Measurements from ENCODE around the gene LTF. TPM values are rescaled to one million over a fixed set of nuclear protein-coding genes. Genes with fewer than 3 reads are reported as not detected.

The LTF gene
- total RNA-seq (3.3 TPM), polyA plus RNA-seq (0.66 TPM)

GRCh38 chr3:46464326-46465195, at the start of gene LTF:
Gene LTF (minus strand): TSS chr3:46464905. CDS start chr3:46464867, 38 bp downstream.
- H3K27ac ChIP-seq (ENCODE audit: low read depth) = no peak within 1 kb of the TSS
- H3K4me1 ChIP-seq (ENCODE audit: insufficient read depth) = no peaks in the 10 kb centered on the region
- no peaks in the 10 kb centered on the region for H3K36me3 ChIP-seq (ENCODE audit: insufficient read depth)
- no peak within 1 kb of the TSS for H3K4me3 ChIP-seq (ENCODE audit: low read depth, low read length)
- 16% methylated on average over 44 of the region's 44 CpGs for whole genome bisulfite sequencing
- DNase-seq (ENCODE audit: extremely low spot score) = no peak

- Histone ChIP-seq H3K4me3 (ENCODE audit: low read depth, low read length) (no peak overlapping the region), H3K27ac (ENCODE audit: low read depth) (no peak overlapping the region), H3K4me1 (ENCODE audit: insufficient read depth) (no peaks in the 10 kb centered on the region), H3K36me3 (ENCODE audit: insufficient read depth) (no peaks in the 10 kb centered on the region)
- DNase-seq (ENCODE audit: extremely low spot score) = no peak
- WGBS = 76% methylated on average over 2 of the region's 2 CpGs
These were observed 47.6 kb upstream of the LTF start for GRCh38 chr3:46512191-46512749.

GRCh38 chr3:46509661-46510187, 45.0 kb upstream of the LTF start:
- WGBS = 62% methylated on average over 4 of the region's 4 CpGs
- no peak for DNase-seq (ENCODE audit: extremely low spot score)
- H3K4me1 ChIP-seq (ENCODE audit: insufficient read depth) = no peaks in the 10 kb centered on the region
- H3K4me3 ChIP-seq (ENCODE audit: low read depth, low read length) = no peak overlapping the region
- H3K36me3 ChIP-seq (ENCODE audit: insufficient read depth) = no peaks in the 10 kb centered on the region
- H3K27ac ChIP-seq (ENCODE audit: low read depth) = no peak overlapping the region

GRCh38 chr3:46508850-46509591, 44.3 kb upstream of the LTF start:
- 72% methylated on average over 4 of the region's 4 CpGs for WGBS
- Histone ChIP-seq H3K27ac (ENCODE audit: low read depth) (no peak overlapping the region), H3K4me1 (ENCODE audit: insufficient read depth) (no peaks in the 10 kb centered on the region), H3K4me3 (ENCODE audit: low read depth, low read length) (no peak overlapping the region), H3K36me3 (ENCODE audit: insufficient read depth) (no peaks in the 10 kb centered on the region)
- no peak for DNase-seq (ENCODE audit: extremely low spot score)

GRCh38 chr3:46506526-46506925, 41.8 kb upstream of the LTF start:
- Histone ChIP-seq H3K4me1 (ENCODE audit: insufficient read depth) (no peaks in the 10 kb centered on the region), H3K27ac (ENCODE audit: low read depth) (no peak overlapping the region), H3K36me3 (ENCODE audit: insufficient read depth) (no peaks in the 10 kb centered on the region), H3K4me3 (ENCODE audit: low read depth, low read length) (no peak overlapping the region)
- 69% methylated on average over 3 of the region's 3 CpGs for WGBS
- DNase-seq (ENCODE audit: extremely low spot score) = no peak

- Histone ChIP-seq H3K4me3 (ENCODE audit: low read depth, low read length) (no peak overlapping the region), H3K27ac (ENCODE audit: low read depth) (no peak overlapping the region), H3K36me3 (ENCODE audit: insufficient read depth) (no peaks in the 10 kb centered on the region), H3K4me1 (ENCODE audit: insufficient read depth) (no peaks in the 10 kb centered on the region)
- 91% methylated on average over 10 of the region's 10 CpGs for WGBS
- no peak for DNase-seq (ENCODE audit: extremely low spot score)
These were observed 41.2 kb upstream of the LTF start for GRCh38 chr3:46505953-46506352.

GRCh38 chr3:46504789-46505188, 40.1 kb upstream of the LTF start:
- no peak for DNase-seq (ENCODE audit: extremely low spot score)
- Histone ChIP-seq H3K27ac (ENCODE audit: low read depth) (no peak overlapping the region), H3K36me3 (ENCODE audit: insufficient read depth) (no peaks in the 10 kb centered on the region), H3K4me3 (ENCODE audit: low read depth, low read length) (no peak overlapping the region), H3K4me1 (ENCODE audit: insufficient read depth) (no peaks in the 10 kb centered on the region)
- 77% methylated on average over 5 of the region's 5 CpGs for WGBS

GRCh38 chr3:46503200-46503874, 38.6 kb upstream of the LTF start:
- Histone ChIP-seq H3K4me1 (ENCODE audit: insufficient read depth) (no peaks in the 10 kb centered on the region), H3K4me3 (ENCODE audit: low read depth, low read length) (no peak overlapping the region), H3K27ac (ENCODE audit: low read depth) (no peak overlapping the region), H3K36me3 (ENCODE audit: insufficient read depth) (no peaks in the 10 kb centered on the region)
- DNase-seq (ENCODE audit: extremely low spot score) = no peak
- WGBS = 64% methylated on average over 7 of the region's 7 CpGs

- H3K36me3 ChIP-seq (ENCODE audit: insufficient read depth) = no peaks in the 10 kb centered on the region
- WGBS = 77% methylated on average over 4 of the region's 4 CpGs
- no peak for DNase-seq (ENCODE audit: extremely low spot score)
- no peaks in the 10 kb centered on the region for H3K4me1 ChIP-seq (ENCODE audit: insufficient read depth)
- no peak overlapping the region for H3K27ac ChIP-seq (ENCODE audit: low read depth)
- no peak overlapping the region for H3K4me3 ChIP-seq (ENCODE audit: low read depth, low read length)
These were observed 37.0 kb upstream of the LTF start for GRCh38 chr3:46501702-46502101.

GRCh38 chr3:46500656-46501635, 36.2 kb upstream of the LTF start:
- WGBS = 65% methylated on average over 5 of the region's 5 CpGs
- DNase-seq (ENCODE audit: extremely low spot score) = peak; percentile 25

GRCh38 chr3:46498916-46499519, 34.3 kb upstream of the LTF start:
- no peaks in the 10 kb centered on the region for H3K4me1 ChIP-seq (ENCODE audit: insufficient read depth)
- no peak for DNase-seq (ENCODE audit: extremely low spot score)
- H3K36me3 ChIP-seq (ENCODE audit: insufficient read depth) = no peaks in the 10 kb centered on the region
- H3K4me3 ChIP-seq (ENCODE audit: low read depth, low read length) = no peak overlapping the region
- no peak overlapping the region for H3K27ac ChIP-seq (ENCODE audit: low read depth)
- WGBS = 74% methylated on average over 6 of the region's 6 CpGs

More at GRCh38 chr3:46500656-46501635, 36.2 kb upstream of the LTF start:
- H3K4me3 ChIP-seq (ENCODE audit: low read depth, low read length) = no peak overlapping the region
- H3K27ac ChIP-seq (ENCODE audit: low read depth) = no peak overlapping the region
- no peaks in the 10 kb centered on the region for H3K4me1 ChIP-seq (ENCODE audit: insufficient read depth)
- H3K36me3 ChIP-seq (ENCODE audit: insufficient read depth) = no peaks in the 10 kb centered on the region

Data from urinary bladder (tissue), 4 donors.